HEK293 (cell line): ENCODE results near the gene G6PD.

Experiments used
- FEZF1 ChIP-seq: fragments of 450-650 bp; formaldehyde crosslinking; IDR thresholded peaks from 2 replicates; pipeline ENCODE4 v1.5.1; 2016; ENCODE audit warnings: missing biosample characterization, missing genetic modification characterization
- GLIS1 ChIP-seq: fragments of 450-650 bp; formaldehyde crosslinking; IDR thresholded peaks from 2 replicates; pipeline ENCODE4 v1.5.1; 2016; ENCODE audit warnings: missing biosample characterization, missing genetic modification characterization
- HOXA7 ChIP-seq: sonication (generic); formaldehyde crosslinking; IDR thresholded peaks from 2 replicates; pipeline ENCODE4 v1.8.1; 2022; ENCODE audit warnings: missing genetic modification reagents, borderline replicate concordance
- KLF9 ChIP-seq: fragments of 450-650 bp; formaldehyde crosslinking; IDR thresholded peaks from 2 replicates; pipeline ENCODE4 v1.5.1; 2016; ENCODE audit warnings: missing biosample characterization, missing genetic modification characterization, low read depth
- REPIN1 ChIP-seq: fragments of 450-650 bp; formaldehyde crosslinking; IDR thresholded peaks from 2 replicates; pipeline ENCODE4 v1.5.1; 2017; ENCODE audit warnings: missing biosample characterization, missing genetic modification characterization, low read depth
- SCRT1 ChIP-seq: fragments of 450-650 bp; formaldehyde crosslinking; IDR thresholded peaks from 2 replicates; pipeline ENCODE4 v1.5.1; 2016; ENCODE audit warnings: missing biosample characterization, missing genetic modification characterization, borderline replicate concordance
- YY1 ChIP-seq: fragments of 450-650 bp; formaldehyde crosslinking; IDR thresholded peaks from 2 replicates; pipeline ENCODE4 v1.5.1; 2018; ENCODE audit warnings: missing biosample characterization, missing genetic modification characterization
- YY2 ChIP-seq: fragments of 450-650 bp; formaldehyde crosslinking; IDR thresholded peaks from 2 replicates; pipeline ENCODE4 v1.5.1; 2016; ENCODE audit warnings: missing biosample characterization, missing genetic modification characterization
- ZFP3 ChIP-seq: fragments of 450-650 bp; formaldehyde crosslinking; IDR thresholded peaks from 2 replicates; pipeline ENCODE4 v1.5.1; 2016; ENCODE audit warnings: low read depth, missing biosample characterization, missing genetic modification characterization
- ZNF146 ChIP-seq: fragments of 450-650 bp; formaldehyde crosslinking; IDR thresholded peaks from 2 replicates; pipeline ENCODE4 v1.5.1; 2016; ENCODE audit warnings: missing biosample characterization, missing genetic modification characterization
- ZNF16 ChIP-seq: fragments of 450-650 bp; formaldehyde crosslinking; IDR thresholded peaks from 2 replicates; pipeline ENCODE4 v1.5.1; 2016; ENCODE audit warnings: low read depth, missing biosample characterization, missing genetic modification characterization
- ZNF341 ChIP-seq: fragments of 450-650 bp; formaldehyde crosslinking; IDR thresholded peaks from 2 replicates; pipeline ENCODE4; 2016; ENCODE audit warnings: low read depth, missing biosample characterization, missing genetic modification characterization
- ZNF426 ChIP-seq: fragments of 450-650 bp; formaldehyde crosslinking; IDR thresholded peaks from 2 replicates; pipeline ENCODE4 v1.5.1; 2017; ENCODE audit warnings: missing biosample characterization, missing genetic modification characterization, mild to moderate bottlenecking, inconsistent platforms, moderate library complexity
- ZNF48 ChIP-seq: fragments of 450-650 bp; formaldehyde crosslinking; IDR thresholded peaks from 2 replicates; pipeline ENCODE4 v1.5.1; 2016; ENCODE audit warnings: missing biosample characterization, missing genetic modification characterization
- ZNF561 ChIP-seq: fragments of 450-650 bp; IDR thresholded peaks from 2 replicates; pipeline ENCODE4 v1.5.1; 2018; ENCODE audit warnings: missing biosample characterization, missing genetic modification characterization, borderline replicate concordance
- ZNF596 ChIP-seq: fragments of 450-650 bp; IDR thresholded peaks from 2 replicates; pipeline ENCODE4 v1.5.0; 2018; ENCODE audit warnings: missing biosample characterization, mild to moderate bottlenecking, missing genetic modification characterization, moderate library complexity
- ZNF658 ChIP-seq: fragments of 450-650 bp; formaldehyde crosslinking; IDR thresholded peaks from 2 replicates; pipeline ENCODE4; 2016; ENCODE audit warnings: missing biosample characterization, missing genetic modification characterization
- ZNF670 ChIP-seq: fragments of 450-650 bp; formaldehyde crosslinking; IDR thresholded peaks from 2 replicates; pipeline ENCODE4 v1.5.1; 2016; ENCODE audit warnings: missing biosample characterization, missing genetic modification characterization, low read depth
- ZNF707 ChIP-seq: fragments of 450-650 bp; formaldehyde crosslinking; IDR thresholded peaks from 2 replicates; pipeline ENCODE4 v1.5.1; 2016; ENCODE audit warnings: missing biosample characterization, missing genetic modification characterization
- ZNF76 ChIP-seq: fragments of 450-650 bp; formaldehyde crosslinking; IDR thresholded peaks from 2 replicates; pipeline ENCODE4; 2016; ENCODE audit warnings: low read depth, missing biosample characterization, missing genetic modification characterization, borderline replicate concordance
- TF ChIP-seq, protein P1 (sequence below): fragments of 450-650 bp; formaldehyde crosslinking; IDR thresholded peaks from 2 replicates; pipeline ENCODE4 v1.5.0; 2017; ENCODE audit warnings: missing biosample characterization, missing genetic modification characterization, borderline replicate concordance
- TF ChIP-seq, protein P2 (sequence below): fragments of 450-650 bp; formaldehyde crosslinking; conservative IDR thresholded peaks from 2 replicates; pipeline ENCODE4 v1.5.1; 2016; ENCODE audit warnings: low read depth, missing biosample characterization, missing genetic modification characterization
- TF ChIP-seq, protein P3 (sequence below): fragments of 450-650 bp; formaldehyde crosslinking; optimal IDR thresholded peaks from 2 replicates; pipeline ENCODE3; 2016; ENCODE audit warnings: missing biosample characterization, mild to moderate bottlenecking, missing genetic modification characterization
- TF ChIP-seq, protein P4 (sequence below): fragments of 450-650 bp; IDR thresholded peaks from 2 replicates; pipeline ENCODE4 v1.5.1; 2018; ENCODE audit warnings: missing biosample characterization, missing genetic modification characterization
- TF ChIP-seq, protein P5 (sequence below): fragments of 450-650 bp; formaldehyde crosslinking; IDR thresholded peaks from 2 replicates; pipeline ENCODE4 v1.5.1; 2017; ENCODE audit warnings: missing biosample characterization, missing genetic modification characterization
- TF ChIP-seq, protein P6 (sequence below): fragments of 450-650 bp; formaldehyde crosslinking; IDR thresholded peaks from 2 replicates; pipeline ENCODE4 v1.5.1; 2016; ENCODE audit warnings: missing biosample characterization, missing genetic modification characterization

G6PD gene

DNA sequence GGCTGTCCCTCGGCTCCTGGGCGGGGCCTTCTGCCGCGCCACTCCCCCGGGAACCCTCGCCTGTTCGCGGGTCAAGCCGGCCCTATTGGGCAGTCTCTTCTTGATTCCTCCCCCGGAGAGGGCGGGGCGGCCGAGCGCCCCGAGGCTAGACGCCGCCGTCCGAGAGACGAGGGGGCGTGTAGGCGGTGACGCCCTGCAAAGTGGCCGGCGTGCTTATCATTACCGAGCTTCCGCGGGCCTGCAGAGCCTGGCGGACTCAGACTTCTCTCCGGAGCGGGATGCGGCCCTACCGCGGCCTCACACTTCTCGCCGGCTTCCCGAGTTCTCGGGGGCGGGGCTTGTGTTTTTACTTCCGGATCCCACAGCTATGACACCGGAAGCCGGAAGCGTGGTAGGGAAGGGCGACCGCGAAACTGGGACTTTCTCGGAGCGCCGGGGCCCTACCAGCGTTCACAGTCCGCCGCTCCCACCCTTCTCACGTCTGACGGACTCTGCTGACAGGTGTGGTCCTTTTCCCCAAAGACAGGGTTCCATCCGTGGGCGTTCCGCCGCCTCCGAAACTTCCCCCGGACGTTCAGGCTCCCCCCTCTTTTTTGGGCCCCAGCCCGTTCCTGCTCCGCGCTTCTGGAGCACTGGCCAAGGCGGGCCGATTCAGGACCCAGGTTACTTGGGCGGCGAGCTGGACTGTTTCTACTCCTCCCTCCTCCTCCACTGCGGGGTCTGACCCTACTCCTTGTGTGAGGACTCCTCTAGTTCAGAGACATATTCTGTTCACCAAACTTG, 790 bp upstream of the G6PD start, which contains the start of gene IKBKG (continued):
- TF ChIP-seq ZNF426 (tag by site-specific recombination): no peak
- no peak for TF ChIP-seq REPIN1
- no peak for TF ChIP-seq ZNF658 (tag by site-specific recombination)
- no peak for TF ChIP-seq GLIS1 (tag by site-specific recombination)
- no peak for TF ChIP-seq ZNF596
- TF ChIP-seq ZFP3: no peak
- no peak for TF ChIP-seq ZNF341
- TF ChIP-seq, protein P1, sequence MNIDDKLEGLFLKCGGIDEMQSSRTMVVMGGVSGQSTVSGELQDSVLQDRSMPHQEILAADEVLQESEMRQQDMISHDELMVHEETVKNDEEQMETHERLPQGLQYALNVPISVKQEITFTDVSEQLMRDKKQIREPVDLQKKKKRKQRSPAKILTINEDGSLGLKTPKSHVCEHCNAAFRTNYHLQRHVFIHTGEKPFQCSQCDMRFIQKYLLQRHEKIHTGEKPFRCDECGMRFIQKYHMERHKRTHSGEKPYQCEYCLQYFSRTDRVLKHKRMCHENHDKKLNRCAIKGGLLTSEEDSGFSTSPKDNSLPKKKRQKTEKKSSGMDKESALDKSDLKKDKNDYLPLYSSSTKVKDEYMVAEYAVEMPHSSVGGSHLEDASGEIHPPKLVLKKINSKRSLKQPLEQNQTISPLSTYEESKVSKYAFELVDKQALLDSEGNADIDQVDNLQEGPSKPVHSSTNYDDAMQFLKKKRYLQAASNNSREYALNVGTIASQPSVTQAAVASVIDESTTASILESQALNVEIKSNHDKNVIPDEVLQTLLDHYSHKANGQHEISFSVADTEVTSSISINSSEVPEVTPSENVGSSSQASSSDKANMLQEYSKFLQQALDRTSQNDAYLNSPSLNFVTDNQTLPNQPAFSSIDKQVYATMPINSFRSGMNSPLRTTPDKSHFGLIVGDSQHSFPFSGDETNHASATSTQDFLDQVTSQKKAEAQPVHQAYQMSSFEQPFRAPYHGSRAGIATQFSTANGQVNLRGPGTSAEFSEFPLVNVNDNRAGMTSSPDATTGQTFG: no peak
- TF ChIP-seq SCRT1: no peak
- TF ChIP-seq KLF9 (tag by site-specific recombination): peak; percentile 87
- TF ChIP-seq HOXA7: no peak
- no peak for TF ChIP-seq YY2 (tag by site-specific recombination)
- TF ChIP-seq ZNF561 (tag by site-specific recombination): 0 out of 2 replicates have a peak, but pooled peaks have one; percentile 28
- TF ChIP-seq, protein P2, sequence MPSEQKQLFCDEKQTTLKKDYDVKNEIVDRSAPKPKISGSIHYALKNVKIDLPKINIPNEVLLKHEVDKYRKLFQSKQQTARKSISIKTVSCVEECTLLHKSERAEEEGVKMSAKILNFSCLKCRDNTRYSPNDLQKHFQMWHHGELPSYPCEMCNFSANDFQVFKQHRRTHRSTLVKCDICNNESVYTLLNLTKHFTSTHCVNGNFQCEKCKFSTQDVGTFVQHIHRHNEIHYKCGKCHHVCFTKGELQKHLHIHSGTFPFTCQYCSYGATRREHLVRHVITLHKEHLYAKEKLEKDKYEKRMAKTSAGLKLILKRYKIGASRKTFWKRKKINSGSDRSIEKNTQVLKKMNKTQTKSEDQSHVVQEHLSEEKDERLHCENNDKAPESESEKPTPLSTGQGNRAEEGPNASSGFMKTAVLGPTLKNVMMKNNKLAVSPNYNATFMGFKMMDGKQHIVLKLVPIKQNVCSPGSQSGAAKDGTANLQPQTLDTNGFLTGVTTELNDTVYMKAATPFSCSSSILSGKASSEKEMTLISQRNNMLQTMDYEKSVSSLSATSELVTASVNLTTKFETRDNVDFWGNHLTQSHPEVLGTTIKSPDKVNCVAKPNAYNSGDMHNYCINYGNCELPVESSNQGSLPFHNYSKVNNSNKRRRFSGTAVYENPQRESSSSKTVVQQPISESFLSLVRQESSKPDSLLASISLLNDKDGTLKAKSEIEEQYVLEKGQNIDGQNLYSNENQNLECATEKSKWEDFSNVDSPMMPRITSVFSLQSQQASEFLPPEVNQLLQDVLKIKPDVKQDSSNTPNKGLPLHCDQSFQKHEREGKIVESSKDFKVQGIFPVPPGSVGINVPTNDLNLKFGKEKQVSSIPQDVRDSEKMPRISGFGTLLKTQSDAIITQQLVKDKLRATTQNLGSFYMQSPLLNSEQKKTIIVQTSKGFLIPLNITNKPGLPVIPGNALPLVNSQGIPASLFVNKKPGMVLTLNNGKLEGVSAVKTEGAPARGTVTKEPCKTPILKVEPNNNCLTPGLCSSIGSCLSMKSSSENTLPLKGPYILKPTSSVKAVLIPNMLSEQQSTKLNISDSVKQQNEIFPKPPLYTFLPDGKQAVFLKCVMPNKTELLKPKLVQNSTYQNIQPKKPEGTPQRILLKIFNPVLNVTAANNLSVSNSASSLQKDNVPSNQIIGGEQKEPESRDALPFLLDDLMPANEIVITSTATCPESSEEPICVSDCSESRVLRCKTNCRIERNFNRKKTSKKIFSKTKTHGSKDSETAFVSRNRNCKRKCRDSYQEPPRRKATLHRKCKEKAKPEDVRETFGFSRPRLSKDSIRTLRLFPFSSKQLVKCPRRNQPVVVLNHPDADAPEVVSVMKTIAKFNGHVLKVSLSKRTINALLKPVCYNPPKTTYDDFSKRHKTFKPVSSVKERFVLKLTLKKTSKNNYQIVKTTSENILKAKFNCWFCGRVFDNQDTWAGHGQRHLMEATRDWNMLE (tag by site-specific recombination): peak; percentile 85
- TF ChIP-seq ZNF48: no peak
- TF ChIP-seq, protein P3, sequence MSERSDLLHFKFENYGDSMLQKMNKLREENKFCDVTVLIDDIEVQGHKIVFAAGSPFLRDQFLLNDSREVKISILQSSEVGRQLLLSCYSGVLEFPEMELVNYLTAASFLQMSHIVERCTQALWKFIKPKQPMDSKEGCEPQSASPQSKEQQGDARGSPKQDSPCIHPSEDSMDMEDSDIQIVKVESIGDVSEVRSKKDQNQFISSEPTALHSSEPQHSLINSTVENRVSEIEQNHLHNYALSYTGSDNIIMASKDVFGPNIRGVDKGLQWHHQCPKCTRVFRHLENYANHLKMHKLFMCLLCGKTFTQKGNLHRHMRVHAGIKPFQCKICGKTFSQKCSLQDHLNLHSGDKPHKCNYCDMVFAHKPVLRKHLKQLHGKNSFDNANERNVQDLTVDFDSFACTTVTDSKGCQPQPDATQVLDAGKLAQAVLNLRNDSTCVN: no peak
- TF ChIP-seq ZNF76 (tag by site-specific recombination): no peak; the same call in 1 of the 2 replicates
- TF ChIP-seq, protein P4, sequence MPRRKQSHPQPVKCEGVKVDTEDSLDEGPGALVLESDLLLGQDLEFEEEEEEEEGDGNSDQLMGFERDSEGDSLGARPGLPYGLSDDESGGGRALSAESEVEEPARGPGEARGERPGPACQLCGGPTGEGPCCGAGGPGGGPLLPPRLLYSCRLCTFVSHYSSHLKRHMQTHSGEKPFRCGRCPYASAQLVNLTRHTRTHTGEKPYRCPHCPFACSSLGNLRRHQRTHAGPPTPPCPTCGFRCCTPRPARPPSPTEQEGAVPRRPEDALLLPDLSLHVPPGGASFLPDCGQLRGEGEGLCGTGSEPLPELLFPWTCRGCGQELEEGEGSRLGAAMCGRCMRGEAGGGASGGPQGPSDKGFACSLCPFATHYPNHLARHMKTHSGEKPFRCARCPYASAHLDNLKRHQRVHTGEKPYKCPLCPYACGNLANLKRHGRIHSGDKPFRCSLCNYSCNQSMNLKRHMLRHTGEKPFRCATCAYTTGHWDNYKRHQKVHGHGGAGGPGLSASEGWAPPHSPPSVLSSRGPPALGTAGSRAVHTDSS: no peak
- TF ChIP-seq ZNF146 (tag by site-specific recombination): no peak
- TF ChIP-seq, protein P5, sequence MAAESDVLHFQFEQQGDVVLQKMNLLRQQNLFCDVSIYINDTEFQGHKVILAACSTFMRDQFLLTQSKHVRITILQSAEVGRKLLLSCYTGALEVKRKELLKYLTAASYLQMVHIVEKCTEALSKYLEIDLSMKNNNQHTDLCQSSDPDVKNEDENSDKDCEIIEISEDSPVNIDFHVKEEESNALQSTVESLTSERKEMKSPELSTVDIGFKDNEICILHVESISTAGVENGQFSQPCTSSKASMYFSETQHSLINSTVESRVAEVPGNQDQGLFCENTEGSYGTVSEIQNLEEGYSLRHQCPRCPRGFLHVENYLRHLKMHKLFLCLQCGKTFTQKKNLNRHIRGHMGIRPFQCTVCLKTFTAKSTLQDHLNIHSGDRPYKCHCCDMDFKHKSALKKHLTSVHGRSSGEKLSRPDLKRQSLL (tag by site-specific recombination): no peak
- TF ChIP-seq FEZF1 (tag by site-specific recombination): no peak
- TF ChIP-seq, protein P6, sequence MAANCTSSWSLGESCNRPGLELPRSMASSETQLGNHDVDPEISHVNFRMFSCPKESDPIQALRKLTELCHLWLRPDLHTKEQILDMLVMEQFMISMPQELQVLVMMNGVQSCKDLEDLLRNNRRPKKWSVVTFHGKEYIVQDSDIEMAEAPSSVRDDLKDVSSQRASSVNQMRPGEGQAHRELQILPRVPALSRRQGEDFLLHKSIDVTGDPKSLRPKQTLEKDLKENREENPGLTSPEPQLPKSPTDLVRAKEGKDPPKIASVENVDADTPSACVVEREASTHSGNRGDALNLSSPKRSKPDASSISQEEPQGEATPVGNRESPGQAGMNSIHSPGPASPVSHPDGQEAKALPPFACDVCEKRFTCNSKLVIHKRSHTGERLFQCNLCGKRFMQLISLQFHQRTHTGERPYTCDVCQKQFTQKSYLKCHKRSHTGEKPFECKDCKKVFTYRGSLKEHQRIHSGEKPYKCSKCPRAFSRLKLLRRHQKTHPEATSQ (tag by site-specific recombination): no peak
- no peak for TF ChIP-seq ZNF16 (tag by site-specific recombination)
- no peak for TF ChIP-seq ZNF670
- TF ChIP-seq YY1 (tag by site-specific recombination): no peak
- TF ChIP-seq ZNF707 (tag by site-specific recombination): no peak
